Peyer's patch (tissue), 4 donors: ENCODE results near the gene MTMR3. TPM values are rescaled to one million over a fixed set of nuclear protein-coding genes. Genes with fewer than 3 reads are reported as not detected.

ENCODE experiments used
- DNase-seq, 3 donors: peaks; one replicate each; pipeline ENCODE4 v3.0.0-alpha.2; 2017 to 2019
- H3K27ac ChIP-seq, 4 donors: fragments of 200-600 bp; sonication (generic); one replicate each; pipeline ENCODE4 v1.5.1; 2016 to 2019
- H3K27me3 ChIP-seq, 2 donors: fragments of 200-600 bp; sonication (generic); one replicate each; pipeline ENCODE4 v1.5.1; 2019
- H3K36me3 ChIP-seq, 3 donors: fragments of 200-600 bp; sonication (generic); one replicate each; pipeline ENCODE4 v1.5.1; 2016 to 2019
- H3K4me1 ChIP-seq, 4 donors: fragments of 200-600 bp; sonication (generic); one replicate each; pipeline ENCODE4 v1.5.1; 2016 to 2019
- H3K4me3 ChIP-seq, 4 donors: fragments of 200-600 bp; sonication (generic); 1 replicate in 3 of 4; 2 replicates in 1 of 4; pipeline ENCODE4 v1.5.1; 2016 to 2019; ENCODE audit warnings: mild to moderate bottlenecking in 1 of 4
- H3K9me3 ChIP-seq, 4 donors: fragments of 200-600 bp; sonication (generic); one replicate each; pipeline ENCODE4 v1.5.1; 2016 to 2019; ENCODE audit warnings: mild to moderate bottlenecking in 1 of 4
- POLR2A ChIP-seq, 2 donors: fragments of 450-650 bp; IDR thresholded peaks; one replicate each; pipeline ENCODE4 v1.5.1; 2017; ENCODE audit warnings: antibody characterized with exemption in 2 of 2, mild to moderate bottlenecking in 2 of 2, moderate library complexity in 2 of 2
- total RNA-seq, 4 donors: library from RNA; depleted of rRNA; stranded (reverse); fragments of >200 nt; gene quantifications; one replicate each; pipeline ENCODE4 v1.1.0, GENCODE V29; 2016
- TF ChIP-seq, protein P1 (sequence below), 6 experiments: fragments of 450-650 bp in 4 of 6; fragments of 200-600 bp in 2 of 6; sonication (generic) in 1 of 6; IDR thresholded peaks; one replicate each; pipeline ENCODE4 v1.5.1; 2017 to 2019; ENCODE audit warnings: antibody characterized with exemption in 6 of 6, mild to moderate bottlenecking in 3 of 6, moderate library complexity in 1 of 6

MTMR3 gene
- total RNA-seq, 4 donors from 2014 or later = 49.4 to 97.8 (median 84.0) TPM

GRCh38 chr22:29951791-29952413, 68.9 kb downstream of the MTMR3 start:
- Histone ChIP-seq H3K4me1 (peaks cover 0 to 3% (median 0%) of the 10 kb centered on the region in 4 donors), H3K9me3 (no peaks in the 10 kb centered on the region), H3K27me3 (no peaks in the 10 kb centered on the region), H3K4me3 (no peak overlapping the region), H3K27ac (no peak overlapping the region), H3K36me3 (no peaks in the 10 kb centered on the region)
- TF ChIP-seq POLR2A (IDR thresholded peaks at IDR 0.05) = no peak
- TF ChIP-seq, protein P1, sequence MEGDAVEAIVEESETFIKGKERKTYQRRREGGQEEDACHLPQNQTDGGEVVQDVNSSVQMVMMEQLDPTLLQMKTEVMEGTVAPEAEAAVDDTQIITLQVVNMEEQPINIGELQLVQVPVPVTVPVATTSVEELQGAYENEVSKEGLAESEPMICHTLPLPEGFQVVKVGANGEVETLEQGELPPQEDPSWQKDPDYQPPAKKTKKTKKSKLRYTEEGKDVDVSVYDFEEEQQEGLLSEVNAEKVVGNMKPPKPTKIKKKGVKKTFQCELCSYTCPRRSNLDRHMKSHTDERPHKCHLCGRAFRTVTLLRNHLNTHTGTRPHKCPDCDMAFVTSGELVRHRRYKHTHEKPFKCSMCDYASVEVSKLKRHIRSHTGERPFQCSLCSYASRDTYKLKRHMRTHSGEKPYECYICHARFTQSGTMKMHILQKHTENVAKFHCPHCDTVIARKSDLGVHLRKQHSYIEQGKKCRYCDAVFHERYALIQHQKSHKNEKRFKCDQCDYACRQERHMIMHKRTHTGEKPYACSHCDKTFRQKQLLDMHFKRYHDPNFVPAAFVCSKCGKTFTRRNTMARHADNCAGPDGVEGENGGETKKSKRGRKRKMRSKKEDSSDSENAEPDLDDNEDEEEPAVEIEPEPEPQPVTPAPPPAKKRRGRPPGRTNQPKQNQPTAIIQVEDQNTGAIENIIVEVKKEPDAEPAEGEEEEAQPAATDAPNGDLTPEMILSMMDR (IDR thresholded peaks at IDR 0.05) = no peak
- DNase-seq = no peak

DNA sequence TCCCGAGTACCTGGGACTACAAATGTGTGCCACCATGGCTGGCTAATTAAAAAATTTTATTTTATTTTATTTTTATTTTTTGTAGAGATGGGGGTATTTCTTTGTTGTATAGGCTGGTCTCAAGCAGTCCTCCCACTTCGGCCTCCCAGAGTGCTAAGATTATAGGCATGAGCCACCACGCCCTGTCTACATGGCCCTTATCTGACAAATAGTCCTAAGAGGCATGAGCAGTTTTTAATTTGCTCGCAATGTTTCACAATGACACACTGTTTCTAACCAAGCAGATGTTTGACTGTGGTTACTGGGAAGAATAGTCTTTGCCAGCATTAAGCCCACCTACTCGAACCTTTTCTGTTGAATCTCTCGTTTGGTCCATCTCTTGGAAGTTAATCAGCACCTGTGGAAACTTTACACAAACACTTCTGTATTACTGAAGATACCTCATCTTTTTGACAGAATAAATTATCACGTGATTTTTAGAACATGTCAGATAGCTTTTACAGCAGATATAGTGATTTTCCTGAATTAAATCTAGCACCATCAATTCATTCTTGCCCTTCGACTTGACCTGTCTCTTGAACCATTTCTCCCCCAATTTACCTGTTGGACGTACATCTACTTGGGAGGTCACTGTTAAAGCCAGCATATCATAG, 71.4 kb downstream of the MTMR3 start:
- Histone ChIP-seq H3K27me3 (no peaks in the 10 kb centered on the region), H3K36me3 (no peaks in the 10 kb centered on the region), H3K4me1 (peaks cover 0 to 3% (median 0%) of the 10 kb centered on the region in 4 donors), H3K9me3 (no peaks in the 10 kb centered on the region), H3K27ac (no peak overlapping the region), H3K4me3 (no peak overlapping the region)
- no peak for DNase-seq
- no peak for TF ChIP-seq POLR2A (IDR thresholded peaks at IDR 0.05)
- TF ChIP-seq, protein P1 (IDR thresholded peaks at IDR 0.05) = no peak

- peaks cover 0 to 3% (median 0%) of the 10 kb centered on the region in 4 donors for H3K4me1 ChIP-seq
- DNase-seq = no peak
- no peak for TF ChIP-seq POLR2A (IDR thresholded peaks at IDR 0.05)
- TF ChIP-seq, protein P1 (IDR thresholded peaks at IDR 0.05) = no peak
- H3K36me3 ChIP-seq = no peaks in the 10 kb centered on the region
- no peaks in the 10 kb centered on the region for H3K27me3 ChIP-seq
- H3K4me3 ChIP-seq = no peak overlapping the region
- no peak overlapping the region for H3K27ac ChIP-seq
- H3K9me3 ChIP-seq = no peaks in the 10 kb centered on the region
Measured at GRCh38 chr22:29956680-29957079, 73.7 kb downstream of the MTMR3 start.

DNA sequence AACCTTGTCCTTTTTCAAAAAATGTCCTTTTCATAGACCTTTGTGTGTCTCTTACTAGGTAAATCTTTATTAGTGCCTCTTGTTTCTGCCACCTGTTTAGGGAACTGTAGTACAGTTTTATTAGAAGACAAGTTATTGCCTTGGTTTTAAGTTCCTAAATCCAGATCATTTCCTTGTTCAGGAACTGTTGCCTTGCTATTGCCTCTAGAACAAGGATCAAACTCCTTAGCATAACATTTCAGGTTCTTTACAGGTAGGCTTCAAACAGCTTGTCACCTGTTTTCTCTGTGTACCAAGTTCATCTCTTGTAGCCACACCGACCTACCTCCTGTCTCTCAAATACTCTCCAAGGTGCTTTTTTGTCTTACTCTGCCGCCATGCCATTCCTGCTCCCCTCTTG, 75.2 kb downstream of the MTMR3 start:
- H3K27me3 ChIP-seq = no peaks in the 10 kb centered on the region
- H3K36me3 ChIP-seq = no peaks in the 10 kb centered on the region
- H3K9me3 ChIP-seq = no peaks in the 10 kb centered on the region
- H3K4me1 ChIP-seq = no peaks in the 10 kb centered on the region
- H3K27ac ChIP-seq = no peak overlapping the region
- DNase-seq = no peak
- no peak overlapping the region for H3K4me3 ChIP-seq
- TF ChIP-seq POLR2A (IDR thresholded peaks at IDR 0.05) = no peak
- TF ChIP-seq, protein P1 (IDR thresholded peaks at IDR 0.05) = no peak

DNA sequence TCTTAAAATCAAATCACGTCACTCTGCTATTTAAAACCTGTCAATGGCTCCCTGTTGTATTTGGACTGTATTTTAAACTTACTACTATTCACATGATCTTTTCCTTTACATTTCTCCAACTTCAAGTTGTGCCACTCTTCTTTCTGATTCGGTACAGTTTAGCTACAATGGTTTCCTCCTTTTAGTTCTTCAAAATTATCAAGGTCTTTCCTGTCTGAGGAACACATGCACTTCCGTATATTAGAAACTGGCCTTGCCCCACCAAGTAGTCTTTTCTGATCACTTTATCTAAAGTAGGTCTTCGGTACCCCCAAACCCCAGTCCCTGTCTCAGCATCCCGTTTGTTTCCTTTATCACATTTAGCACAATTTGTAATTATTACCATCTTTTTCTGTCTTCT, 81.8 kb downstream of the MTMR3 start:
- H3K36me3 ChIP-seq = no peaks in the 10 kb centered on the region
- DNase-seq = no peak
- no peaks in the 10 kb centered on the region for H3K9me3 ChIP-seq
- H3K4me1 ChIP-seq = no peaks in the 10 kb centered on the region
- H3K27ac ChIP-seq = no peak overlapping the region
- H3K27me3 ChIP-seq = no peaks in the 10 kb centered on the region
- no peak for TF ChIP-seq POLR2A (IDR thresholded peaks at IDR 0.05)
- TF ChIP-seq, protein P1 (IDR thresholded peaks at IDR 0.05) = no peak
- H3K4me3 ChIP-seq = no peak overlapping the region
